Measurements from ENCODE around the gene PTGIR.
A peak's percentile ranks its signal among the peaks of the same experiment; 100 is the strongest.

The PTGIR gene

GRCh38 chr19:46621191-46622117 is 3.4 kb downstream of the PTGIR start:
- DNase-seq (ENCODE audit: insufficient read length, low spot score), result no peak
- TF ChIP-seq CTCF (IDR thresholded peaks at IDR 0.05; ENCODE audit: insufficient read depth, missing control alignments), result no peak
- no peak for FAIRE-seq

- FAIRE-seq, result no peak
- no peak for DNase-seq (ENCODE audit: insufficient read length, low spot score)
- no peak for TF ChIP-seq CTCF (IDR thresholded peaks at IDR 0.05; ENCODE audit: insufficient read depth, missing control alignments)
These were observed 4.2 kb downstream of the PTGIR start for GRCh38 chr19:46620716-46621115.

- no peak for DNase-seq (ENCODE audit: insufficient read length, low spot score)
- FAIRE-seq, result no peak
- TF ChIP-seq CTCF (IDR thresholded peaks at IDR 0.05; ENCODE audit: insufficient read depth, missing control alignments), result no peak
These were observed 4.6 kb downstream of the PTGIR start for GRCh38 chr19:46620267-46620666.

- no peak for DNase-seq (ENCODE audit: insufficient read length, low spot score)
- no peak for FAIRE-seq
These were observed 6.1 kb downstream of the PTGIR start for GRCh38 chr19:46618670-46619231.

GRCh38 chr19:46617601-46618000 is 7.3 kb downstream of the PTGIR start:
- TF ChIP-seq CTCF (IDR thresholded peaks at IDR 0.05; ENCODE audit: insufficient read depth, missing control alignments), result no peak
- no peak for DNase-seq (ENCODE audit: insufficient read length, low spot score)
- no peak for FAIRE-seq

More at GRCh38 chr19:46618670-46619231, 6.1 kb downstream of the PTGIR start:
- no peak for TF ChIP-seq CTCF (IDR thresholded peaks at IDR 0.05; ENCODE audit: insufficient read depth, missing control alignments)

GRCh38 chr19:46616631-46617322 is 8.1 kb downstream of the PTGIR start:
- DNase-seq (ENCODE audit: insufficient read length, low spot score) (peak; percentile 78), FAIRE-seq (no peak)
- peak; percentile 55 for TF ChIP-seq CTCF (IDR thresholded peaks at IDR 0.05; ENCODE audit: insufficient read depth, missing control alignments)

All from D721Med (cell line).